Lower leg skin (tissue), 3 donors: ENCODE data around the gene MS4A4E.

ENCODE experiments used
- CTCF ChIP-seq, 3 donors: fragments of 450-650 bp; IDR thresholded peaks; one replicate each; pipeline ENCODE4 v1.5.1; 2016; ENCODE audit warnings: antibody characterized with exemption in 3 of 3, mild to moderate bottlenecking in 3 of 3, moderate library complexity in 2 of 3
- POLR2A ChIP-seq, 2 donors: fragments of 450-650 bp; IDR thresholded peaks; one replicate each; pipeline ENCODE4 v1.6.1; 2016 to 2017; ENCODE audit warnings: antibody characterized with exemption in 2 of 2, mild to moderate bottlenecking in 1 of 2, moderate library complexity in 1 of 2

GRCh38 chr11:60263402-60263801, 20.5 kb upstream of the MS4A4E start:
- no peak for TF ChIP-seq CTCF (IDR thresholded peaks at IDR 0.05)
- no peak for TF ChIP-seq POLR2A (IDR thresholded peaks at IDR 0.05)
